Measurements from ENCODE around the gene CBFA2T3.

Gene CBFA2T3

GRCh38 chr16:88917146-88917914 is 59.7 kb downstream of the CBFA2T3 start:
- Histone ChIP-seq H3K9ac (ENCODE audit: insufficient read length) (no peak overlapping the region), H3K36me3 (ENCODE audit: insufficient read depth, low read length) (no peaks in the 10 kb centered on the region), H3K9me3 (ENCODE audit: low read depth, low read length) (no peaks in the 10 kb centered on the region), H3K27ac (no peak overlapping the region), H3K4me3 (no peak overlapping the region)
- no peak for DNase-seq (ENCODE audit: low read depth, low spot score)
- TF ChIP-seq EZH2 (IDR thresholded peaks at IDR 0.05): no peak
- TF ChIP-seq POLR2AphosphoS5 (IDR thresholded peaks at IDR 0.05; ENCODE audit: borderline replicate concordance, low read depth, low read length): no peak
- no peak for TF ChIP-seq FOXP2 (optimal IDR thresholded peaks at IDR 0.05; ENCODE audit: control extremely low read depth, extremely low read length, insufficient read depth)

DNA sequence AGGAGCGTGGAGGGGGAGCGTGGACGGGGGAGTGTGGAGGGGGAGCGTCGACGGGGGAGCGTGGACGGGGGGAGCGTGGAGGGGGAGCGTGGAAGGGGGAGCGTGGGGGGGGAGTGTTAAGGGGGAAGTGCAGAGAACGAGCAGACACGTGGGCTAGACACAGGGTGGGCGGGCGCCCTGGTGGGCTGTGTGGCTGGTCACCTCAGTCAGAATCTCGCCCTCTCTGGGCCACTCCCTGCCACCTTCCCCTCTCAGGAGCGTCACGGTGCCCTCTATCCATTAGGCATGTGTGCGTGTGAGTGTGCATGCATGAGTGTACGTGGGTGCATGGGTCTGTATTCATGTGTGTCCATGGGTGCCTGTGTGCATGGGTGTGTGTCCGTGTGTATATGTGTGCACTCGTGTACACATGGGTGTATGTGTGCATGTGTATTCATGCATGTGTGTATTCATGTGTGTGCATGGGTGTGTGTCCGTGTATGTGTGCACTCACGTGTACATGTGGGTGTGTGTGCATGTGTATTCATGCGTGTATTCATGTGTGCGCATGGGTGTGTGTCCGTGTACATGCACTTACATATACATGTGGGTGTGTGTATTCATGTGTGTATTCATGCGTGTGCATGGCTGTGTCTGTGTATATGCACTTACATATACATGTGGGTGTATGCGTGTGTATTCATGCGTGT is 61.2 kb downstream of the CBFA2T3 start:
- Histone ChIP-seq H3K9me3 (ENCODE audit: low read depth, low read length) (no peaks in the 10 kb centered on the region), H3K9ac (ENCODE audit: insufficient read length) (no peak overlapping the region), H3K4me3 (no peak overlapping the region), H3K36me3 (ENCODE audit: insufficient read depth, low read length) (no peaks in the 10 kb centered on the region), H3K27ac (no peak overlapping the region)
- no peak for DNase-seq (ENCODE audit: low read depth, low spot score)
- no peak for TF ChIP-seq EZH2 (IDR thresholded peaks at IDR 0.05)
- no peak for TF ChIP-seq FOXP2 (optimal IDR thresholded peaks at IDR 0.05; ENCODE audit: control extremely low read depth, extremely low read length, insufficient read depth)
- TF ChIP-seq POLR2AphosphoS5 (IDR thresholded peaks at IDR 0.05; ENCODE audit: borderline replicate concordance, low read depth, low read length): no peak

- Histone ChIP-seq H3K27ac (no peak overlapping the region), H3K9me3 (ENCODE audit: low read depth, low read length) (no peaks in the 10 kb centered on the region), H3K36me3 (ENCODE audit: insufficient read depth, low read length) (no peaks in the 10 kb centered on the region), H3K4me3 (no peak overlapping the region), H3K9ac (ENCODE audit: insufficient read length) (no peak overlapping the region)
- TF ChIP-seq FOXP2 (optimal IDR thresholded peaks at IDR 0.05; ENCODE audit: control extremely low read depth, extremely low read length, insufficient read depth) (no peak), EZH2 (IDR thresholded peaks at IDR 0.05) (no peak), POLR2AphosphoS5 (IDR thresholded peaks at IDR 0.05; ENCODE audit: borderline replicate concordance, low read depth, low read length) (no peak)
- DNase-seq (ENCODE audit: low read depth, low spot score): no peak
These were observed 62.1 kb downstream of the CBFA2T3 start for GRCh38 chr16:88914750-88915368.

DNA sequence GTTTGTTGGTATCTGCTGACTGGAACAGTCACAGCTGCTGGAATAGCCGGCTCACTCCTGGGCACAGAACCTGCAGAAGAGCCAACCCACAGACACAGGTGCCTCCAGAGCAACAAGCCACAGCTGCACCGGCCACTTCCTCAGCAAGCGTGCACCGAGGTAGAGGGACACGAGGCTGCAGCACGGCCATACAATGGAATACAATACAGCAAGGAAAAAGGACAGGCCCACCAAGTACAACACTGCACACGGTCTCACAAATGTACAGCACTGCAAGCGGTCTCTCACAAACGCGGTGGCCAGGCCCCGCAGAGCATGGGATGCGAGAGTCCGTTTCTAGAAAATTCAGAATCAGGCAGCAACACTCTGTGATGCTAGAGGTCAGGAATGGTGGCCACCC is 63.1 kb downstream of the CBFA2T3 start:
- no peak for TF ChIP-seq POLR2AphosphoS5 (IDR thresholded peaks at IDR 0.05; ENCODE audit: borderline replicate concordance, low read depth, low read length)
- TF ChIP-seq FOXP2 (optimal IDR thresholded peaks at IDR 0.05; ENCODE audit: control extremely low read depth, extremely low read length, insufficient read depth): no peak
- no peak for TF ChIP-seq EZH2 (IDR thresholded peaks at IDR 0.05)
- H3K4me3 ChIP-seq: no peak overlapping the region
- no peak overlapping the region for H3K27ac ChIP-seq
- no peak for DNase-seq (ENCODE audit: low read depth, low spot score)
- no peaks in the 10 kb centered on the region for H3K36me3 ChIP-seq (ENCODE audit: insufficient read depth, low read length)
- H3K9me3 ChIP-seq (ENCODE audit: low read depth, low read length): no peaks in the 10 kb centered on the region
- H3K9ac ChIP-seq (ENCODE audit: insufficient read length): no peak overlapping the region

GRCh38 chr16:88913001-88913612 is 63.9 kb downstream of the CBFA2T3 start:
- TF ChIP-seq EZH2 (IDR thresholded peaks at IDR 0.05) (no peak), POLR2AphosphoS5 (IDR thresholded peaks at IDR 0.05; ENCODE audit: borderline replicate concordance, low read depth, low read length) (no peak), FOXP2 (optimal IDR thresholded peaks at IDR 0.05; ENCODE audit: control extremely low read depth, extremely low read length, insufficient read depth) (no peak)
- no peak for DNase-seq (ENCODE audit: low read depth, low spot score)
- Histone ChIP-seq H3K9me3 (ENCODE audit: low read depth, low read length) (no peaks in the 10 kb centered on the region), H3K36me3 (ENCODE audit: insufficient read depth, low read length) (no peaks in the 10 kb centered on the region), H3K4me3 (no peak overlapping the region), H3K9ac (ENCODE audit: insufficient read length) (no peak overlapping the region), H3K27ac (no peak overlapping the region)

- DNase-seq (ENCODE audit: low read depth, low spot score): no peak
- no peak overlapping the region for H3K27ac ChIP-seq
- no peak overlapping the region for H3K9ac ChIP-seq (ENCODE audit: insufficient read length)
- H3K9me3 ChIP-seq (ENCODE audit: low read depth, low read length): no peaks in the 10 kb centered on the region
- no peak overlapping the region for H3K4me3 ChIP-seq
- H3K36me3 ChIP-seq (ENCODE audit: insufficient read depth, low read length): no peaks in the 10 kb centered on the region
- TF ChIP-seq FOXP2 (optimal IDR thresholded peaks at IDR 0.05; ENCODE audit: control extremely low read depth, extremely low read length, insufficient read depth) (no peak), EZH2 (IDR thresholded peaks at IDR 0.05) (no peak), POLR2AphosphoS5 (IDR thresholded peaks at IDR 0.05; ENCODE audit: borderline replicate concordance, low read depth, low read length) (no peak)
These were observed 64.5 kb downstream of the CBFA2T3 start for GRCh38 chr16:88912556-88912955.

- DNase-seq (ENCODE audit: low read depth, low spot score): no peak
- H3K9ac ChIP-seq (ENCODE audit: insufficient read length): no peak overlapping the region
- no peaks in the 10 kb centered on the region for H3K36me3 ChIP-seq (ENCODE audit: insufficient read depth, low read length)
- H3K27ac ChIP-seq: no peak overlapping the region
- TF ChIP-seq POLR2AphosphoS5 (IDR thresholded peaks at IDR 0.05; ENCODE audit: borderline replicate concordance, low read depth, low read length) (no peak), EZH2 (IDR thresholded peaks at IDR 0.05) (no peak)
- no peak overlapping the region for H3K4me3 ChIP-seq
- H3K9me3 ChIP-seq (ENCODE audit: low read depth, low read length): no peaks in the 10 kb centered on the region
These were observed 65.1 kb downstream of the CBFA2T3 start for GRCh38 chr16:88911946-88912310.
